Endothelial cell of umbilical vein (primary cell): ENCODE results near the gene ZC3H18. TPM values are rescaled to one million over a fixed set of nuclear protein-coding genes. Genes with fewer than 3 reads are reported as not detected.

ENCODE experiments used
- BruUV-seq: library from RNA; stranded (reverse); fragments of 400-500 nt; replicated peaks from 2 replicates; lab custom pipeline; 2021; lab: Mats Ljungman, UMichigan
- CTCF ChIA-PET: fragments of 300-600, 350-600 bp; sonication (Branson Sonifier 250); formaldehyde crosslinking; loops from one replicate; lab custom pipeline; 2021; ENCODE audit warnings: antibody characterized with exemption, inconsistent platforms; lab: Charles Lee
- POLR2A ChIA-PET: fragments of 300-600, 350-600 bp; sonication (Branson Sonifier 250); formaldehyde crosslinking; loops from one replicate; lab custom pipeline; 2021; ENCODE audit warnings: antibody characterized with exemption, inconsistent platforms; lab: Charles Lee
- DNase-seq: peaks from one replicate; pipeline ENCODE4 v3.0.0-alpha.2; 2011; ENCODE audit warnings: low read depth, low spot score
- FAIRE-seq: peaks from 2 replicates; lab custom pipeline; 2011; peaks lifted over from hg19 to GRCh38; lab: Jason Lieb, UNC
- H2AFZ ChIP-seq: 2 replicates; pipeline ENCODE4 v1.6.0; 2012; ENCODE audit warnings: low read depth, low read length, control low read depth, inconsistent platforms
- H3K27ac ChIP-seq: 2 replicates; pipeline ENCODE4 v1.5.1; 2011; ENCODE audit warnings: low read depth, mild to moderate bottlenecking, control low read depth, low read length, moderate library complexity; ENCODE audit not compliant: insufficient read depth
- H3K27me3 ChIP-seq, 2 experiments: 2 replicates each; pipeline versions ENCODE4 v1.6.0 to v1.6.1; 2011; ENCODE audit warnings: low read length in 2 of 2, mixed read lengths in 1 of 2; ENCODE audit not compliant: control insufficient read depth in 2 of 2, insufficient read depth in 2 of 2
- H3K36me3 ChIP-seq, 2 experiments: 2 replicates in 1 of 2; 3 replicates in 1 of 2; pipeline ENCODE4 v1.5.1; 2011; ENCODE audit warnings: low read length in 2 of 2, mild to moderate bottlenecking in 1 of 2, moderate library complexity in 1 of 2; ENCODE audit not compliant: control insufficient read depth in 2 of 2, insufficient read depth in 2 of 2; ENCODE audit errors: extremely low read depth in 1 of 2
- H3K4me1 ChIP-seq: 3 replicates; pipeline ENCODE4 v1.5.1; 2011; ENCODE audit warnings: mild to moderate bottlenecking, low read length; ENCODE audit not compliant: control insufficient read depth, insufficient read depth; ENCODE audit errors: extremely low read depth
- H3K4me2 ChIP-seq: 2 replicates; pipeline ENCODE4 v1.6.1; 2011; ENCODE audit warnings: low read length, control low read depth, mixed read lengths; ENCODE audit not compliant: insufficient read depth
- H3K4me3 ChIP-seq, 3 experiments: fragments of 200-600 bp in 1 of 3; sonication (generic), shearing (Covaris generic) in 1 of 3; replicated peaks in 1 of 3; 2 replicates each; pipeline ENCODE4 v1.5.1; 2011 to 2016; ENCODE audit warnings: control low read depth in 3 of 3, low read length in 3 of 3, mild to moderate bottlenecking in 2 of 3, inconsistent platforms in 1 of 3, low read depth in 1 of 3, moderate library complexity in 1 of 3; ENCODE audit not compliant: insufficient read depth in 1 of 3
- H3K79me2 ChIP-seq: 2 replicates; pipeline ENCODE4 v1.6.0; 2012; ENCODE audit warnings: low read length, inconsistent platforms; ENCODE audit not compliant: control insufficient read depth, insufficient read depth
- H3K9ac ChIP-seq: replicated peaks from 2 replicates; pipeline ENCODE3; 2011; ENCODE audit warnings: low read length, control low read depth; ENCODE audit not compliant: insufficient read depth; ENCODE audit errors: extremely low read depth
- H3K9me1 ChIP-seq: replicated peaks from 3 replicates; pipeline ENCODE4 v1.6.0; 2011; ENCODE audit warnings: mild to moderate bottlenecking, low read length; ENCODE audit not compliant: control insufficient read depth, insufficient read depth; ENCODE audit errors: extremely low read depth
- H3K9me3 ChIP-seq: replicated peaks from 2 replicates; pipeline ENCODE4 v1.5.1; 2012; ENCODE audit warnings: low read length, inconsistent platforms; ENCODE audit not compliant: control insufficient read depth, insufficient read depth
- H4K20me1 ChIP-seq: replicated peaks from 2 replicates; pipeline ENCODE3; 2011; ENCODE audit warnings: mild to moderate bottlenecking, low read length; ENCODE audit not compliant: control insufficient read depth, insufficient read depth; ENCODE audit errors: extremely low read depth
- EZH2 ChIP-seq: IDR thresholded peaks from 2 replicates; pipeline ENCODE4 v1.6.1; 2012; ENCODE audit warnings: borderline replicate concordance, low read depth, mild to moderate bottlenecking, moderate library complexity, low read length, inconsistent platforms; ENCODE audit not compliant: severe bottlenecking
- MAX ChIP-seq: IDR thresholded peaks from 2 replicates; pipeline ENCODE4 v1.6.1; 2011; ENCODE audit not compliant: insufficient read depth, insufficient read length
- MYC ChIP-seq: IDR thresholded peaks from one replicate; pipeline ENCODE4 v1.6.1; 2011; ENCODE audit warnings: mild to moderate bottlenecking, low read depth, low read length
- POLR2A ChIP-seq: IDR thresholded peaks from 2 replicates; pipeline ENCODE4 v1.6.1; 2012; ENCODE audit warnings: low read depth, mild to moderate bottlenecking, control low read depth, low read length
- dilution Hi-C: fragments of 300-500 bp; cut with MboI; formaldehyde crosslinking; loops from one replicate; pipeline ENCODE4 v1.15.0; 2019; ENCODE audit warnings: low sequenced_read_pairs; ENCODE audit not compliant: extremely low pct_ligation_motif_present
- intact Hi-C: fragments of 100-400 bp; cut with micrococcal nuclease; formaldehyde crosslinking; loops from one replicate; pipeline ENCODE4 v1.10.0; 2022
- polyA plus RNA-seq, 4 experiments: library from polyadenylated mRNA; depleted of rRNA in 3 of 4; stranded (reverse) in 3 of 4; unstranded in 1 of 4; fragments of >200 nt; gene quantifications; 2 replicates each; pipeline versions ENCODE4 v1.2.1 to v1.2.3, GENCODE V29; 2011 to 2012; ENCODE audit warnings: missing spikeins in 1 of 4
- total RNA-seq: library from RNA; stranded (reverse); gene quantifications from 2 replicates; pipeline ENCODE4 v1.2.3, GENCODE V29; 2021

ZC3H18 gene
- total and polyA plus RNA-seq, 2 donors (not counting 3 experiments of a cell fraction or from before 2014, with no cell fraction given), result 12.1 to 52.8 TPM

- dilution Hi-C loops, result no loop called here
- H4K20me1 ChIP-seq, result no peaks in the 10 kb centered on the region
- H3K27me3 ChIP-seq, result no peaks in the 10 kb centered on the region
- no peak overlapping the region for H3K27ac ChIP-seq
- BruUV-seq, result no TSS peak
- DNase-seq (no peak), FAIRE-seq (no peak)
- H3K4me2 ChIP-seq, result no peak overlapping the region
- H3K9me3 ChIP-seq, result no peaks in the 10 kb centered on the region
- no peaks in the 10 kb centered on the region for H3K79me2 ChIP-seq
- intact Hi-C loops, result no loop called here
- no peaks in the 10 kb centered on the region for H3K36me3 ChIP-seq
- TF ChIP-seq MAX (no peak), EZH2 (no peak)
- no peak overlapping the region for H2AFZ ChIP-seq
- CTCF ChIA-PET, result no interaction called here
- no peak overlapping the region for H3K9ac ChIP-seq
- peaks cover 20% of the 10 kb centered on the region for H3K4me1 ChIP-seq
- POLR2A ChIA-PET, result no interaction called here
- H3K9me1 ChIP-seq, result no peaks in the 10 kb centered on the region
- H3K4me3 ChIP-seq, result no peak overlapping the region
Measured at GRCh38 chr16:88522276-88522949, 47.8 kb upstream of the ZC3H18 start.

GRCh38 chr16:88523309-88524161 is 46.7 kb upstream of the ZC3H18 start:
- dilution Hi-C loops, result no loop called here
- POLR2A ChIA-PET, result no interaction called here

More at GRCh38 chr16:88523309-88524161, 46.7 kb upstream of the ZC3H18 start:
- no peak overlapping the region for H3K9ac ChIP-seq
- TF ChIP-seq EZH2 (no peak), MYC (no peak), MAX (no peak), POLR2A (no peak)
- CTCF ChIA-PET, result no interaction called here
- no peaks in the 10 kb centered on the region for H4K20me1 ChIP-seq
- no peak overlapping the region for H3K4me2 ChIP-seq
- no peak overlapping the region for H3K4me3 ChIP-seq
- no peaks in the 10 kb centered on the region for H3K27me3 ChIP-seq
- no peaks in the 10 kb centered on the region for H3K36me3 ChIP-seq
- peaks cover 20% of the 10 kb centered on the region for H3K4me1 ChIP-seq
- DNase-seq, result no peak
- FAIRE-seq, result no peak
- no peaks in the 10 kb centered on the region for H3K9me3 ChIP-seq
- H3K9me1 ChIP-seq, result no peaks in the 10 kb centered on the region
- H2AFZ ChIP-seq, result no peak overlapping the region
- no TSS peak for BruUV-seq
- no peak overlapping the region for H3K27ac ChIP-seq
- intact Hi-C loops, result no loop called here
- H3K79me2 ChIP-seq, result no peaks in the 10 kb centered on the region
